ENCODE data around the gene GAPDHS.

DNA sequence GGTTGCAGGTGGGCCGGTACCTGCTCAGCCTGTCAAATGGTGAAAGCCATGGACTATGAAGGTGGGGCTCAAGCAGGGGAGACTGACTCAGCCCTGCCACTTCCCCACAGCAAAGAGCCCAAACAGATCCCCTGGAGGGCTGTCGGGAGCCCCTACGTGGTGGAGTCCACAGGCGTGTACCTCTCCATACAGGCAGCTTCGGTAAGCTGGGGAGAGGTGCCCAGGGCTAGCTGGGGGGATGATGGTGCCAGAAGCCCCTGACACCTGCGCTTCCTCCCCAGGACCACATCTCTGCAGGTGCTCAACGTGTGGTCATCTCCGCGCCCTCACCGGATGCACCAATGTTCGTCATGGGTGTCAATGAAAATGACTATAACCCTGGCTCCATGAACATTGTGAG is 9.0 kb downstream of the GAPDHS start:
- TF ChIP-seq, protein P1, sequence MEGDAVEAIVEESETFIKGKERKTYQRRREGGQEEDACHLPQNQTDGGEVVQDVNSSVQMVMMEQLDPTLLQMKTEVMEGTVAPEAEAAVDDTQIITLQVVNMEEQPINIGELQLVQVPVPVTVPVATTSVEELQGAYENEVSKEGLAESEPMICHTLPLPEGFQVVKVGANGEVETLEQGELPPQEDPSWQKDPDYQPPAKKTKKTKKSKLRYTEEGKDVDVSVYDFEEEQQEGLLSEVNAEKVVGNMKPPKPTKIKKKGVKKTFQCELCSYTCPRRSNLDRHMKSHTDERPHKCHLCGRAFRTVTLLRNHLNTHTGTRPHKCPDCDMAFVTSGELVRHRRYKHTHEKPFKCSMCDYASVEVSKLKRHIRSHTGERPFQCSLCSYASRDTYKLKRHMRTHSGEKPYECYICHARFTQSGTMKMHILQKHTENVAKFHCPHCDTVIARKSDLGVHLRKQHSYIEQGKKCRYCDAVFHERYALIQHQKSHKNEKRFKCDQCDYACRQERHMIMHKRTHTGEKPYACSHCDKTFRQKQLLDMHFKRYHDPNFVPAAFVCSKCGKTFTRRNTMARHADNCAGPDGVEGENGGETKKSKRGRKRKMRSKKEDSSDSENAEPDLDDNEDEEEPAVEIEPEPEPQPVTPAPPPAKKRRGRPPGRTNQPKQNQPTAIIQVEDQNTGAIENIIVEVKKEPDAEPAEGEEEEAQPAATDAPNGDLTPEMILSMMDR (IDR thresholded peaks at IDR 0.05): no peak
- TF ChIP-seq POLR2A (IDR thresholded peaks at IDR 0.05; ENCODE audit: low read depth): no peak
- no peak for TF ChIP-seq POLR2AphosphoS5 (IDR thresholded peaks at IDR 0.05)

All from esophagus muscularis mucosa (tissue), 3 donors.